Measurements from ENCODE around the gene TTLL5. TPM values are rescaled to one million over a fixed set of nuclear protein-coding genes. Genes with fewer than 3 reads are reported as not detected.
"Not testable (repeated sequence)": the region's sequence is repeated elsewhere in the genome, so short reads cannot be mapped to it uniquely, and the experiment has no call there.

Gene TTLL5
- total RNA-seq, 2 experiments from 2014 or later = 23.6 to 28.4 TPM

DNA sequence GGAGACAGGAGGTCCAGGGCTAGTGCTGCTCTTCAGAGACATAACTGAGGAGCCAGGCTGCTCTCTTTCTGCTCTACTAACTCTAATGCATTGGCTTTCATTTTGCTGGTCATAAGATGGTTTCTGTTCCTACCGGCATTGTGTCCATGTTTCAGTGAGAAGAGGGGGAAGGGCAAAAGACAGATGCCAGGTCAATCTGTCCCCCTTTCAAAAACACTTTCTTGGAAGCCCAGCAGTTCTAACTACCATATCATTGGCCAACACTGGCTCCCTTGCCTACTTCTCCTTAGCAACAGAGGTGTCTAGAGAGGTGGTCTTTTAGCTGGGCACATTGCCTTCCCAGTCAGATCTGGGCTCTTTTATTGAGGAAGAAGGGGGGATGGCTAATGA is 256.9 kb downstream of the TTLL5 start:
- CTCF ChIA-PET = interaction anchor here (1.3 to 1.6 kb wide), 2 partner anchors 9 to 11 kb away, joined by 4 to 9 read pairs; no protein-coding TSS in a partner anchor
- POLR2A ChIA-PET = no interaction called here
- Mint-ChIP-seq H3K27me3 (no peaks in the 10 kb centered on the region), H3K4me3 (no peak overlapping the region), H3K4me1 (ENCODE audit: low read depth) (no peaks in the 10 kb centered on the region), H3K36me3 (peaks cover 7% of the 10 kb centered on the region), H3K27ac (no peak overlapping the region), H3K9me3 (peaks cover 9% of the 10 kb centered on the region)
- DNase-seq = no peak
- intact Hi-C loops (cut with micrococcal nuclease) = no loop called here

DNA sequence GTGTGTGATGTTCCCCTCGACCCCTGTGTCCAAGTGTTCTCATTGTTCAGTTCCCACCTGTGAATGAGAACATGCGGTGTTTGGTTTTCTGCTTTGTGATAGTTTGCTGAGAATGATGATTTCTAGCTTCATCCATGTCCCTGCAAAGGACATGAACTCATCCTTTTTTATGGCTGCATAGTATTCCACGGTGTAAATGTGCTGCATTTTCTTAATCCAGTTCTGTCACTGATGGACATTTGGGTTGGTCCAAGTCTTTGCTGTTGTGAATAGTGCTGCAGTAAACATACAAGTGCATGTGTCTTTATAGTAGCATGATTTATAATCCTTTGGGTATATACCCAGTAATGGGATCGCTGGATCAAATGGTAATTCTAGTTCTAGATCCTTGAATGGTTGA is 259.4 kb downstream of the TTLL5 start:
- CTCF ChIA-PET; intact Hi-C loops (cut with micrococcal nuclease); H3K27me3 Mint-ChIP-seq; H3K4me3 Mint-ChIP-seq; H3K4me1 Mint-ChIP-seq (ENCODE audit: low read depth); H3K9me3 Mint-ChIP-seq; DNase-seq; POLR2A ChIA-PET; H3K27ac Mint-ChIP-seq; H3K36me3 Mint-ChIP-seq: not testable (repeated sequence)

DNA sequence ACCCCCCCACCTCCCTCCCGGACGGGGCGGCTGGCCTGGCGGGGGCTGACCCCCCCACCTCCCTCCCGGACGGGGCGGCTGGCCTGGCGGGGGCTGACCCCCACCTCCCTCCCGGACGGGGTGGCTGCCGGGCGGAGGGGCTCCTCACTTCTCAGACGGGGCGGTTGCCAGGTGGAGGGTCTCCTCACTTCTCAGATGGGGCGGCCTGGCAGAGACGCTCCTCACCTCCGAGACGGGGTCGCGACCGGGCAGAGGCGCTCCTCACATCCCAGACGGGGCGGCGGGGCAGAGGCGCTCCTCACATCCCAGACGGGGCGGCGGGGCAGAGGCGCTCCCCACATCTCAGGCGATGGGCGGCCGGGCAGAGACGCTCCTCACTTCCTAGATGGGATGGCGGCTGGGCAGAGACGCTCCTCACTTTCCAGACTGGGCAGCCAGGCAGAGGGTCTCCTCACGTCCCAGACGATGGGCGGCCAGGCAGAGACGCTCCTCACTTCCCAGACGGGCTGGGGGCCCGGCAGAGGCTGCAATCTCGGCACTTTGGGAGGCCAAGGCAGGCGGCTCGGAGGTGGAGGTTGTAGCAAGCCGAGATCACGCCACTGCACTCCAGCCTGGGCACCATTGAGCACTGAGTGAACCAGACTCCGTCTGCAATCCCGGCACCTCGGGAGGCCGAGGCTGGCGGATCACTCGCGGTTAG is 264.2 kb downstream of the TTLL5 start:
- H3K27ac Mint-ChIP-seq; POLR2A ChIA-PET; DNase-seq; H3K4me3 Mint-ChIP-seq; H3K9me3 Mint-ChIP-seq; H3K4me1 Mint-ChIP-seq (ENCODE audit: low read depth); H3K36me3 Mint-ChIP-seq; H3K27me3 Mint-ChIP-seq; CTCF ChIA-PET; intact Hi-C loops (cut with micrococcal nuclease): not testable (repeated sequence)

DNA sequence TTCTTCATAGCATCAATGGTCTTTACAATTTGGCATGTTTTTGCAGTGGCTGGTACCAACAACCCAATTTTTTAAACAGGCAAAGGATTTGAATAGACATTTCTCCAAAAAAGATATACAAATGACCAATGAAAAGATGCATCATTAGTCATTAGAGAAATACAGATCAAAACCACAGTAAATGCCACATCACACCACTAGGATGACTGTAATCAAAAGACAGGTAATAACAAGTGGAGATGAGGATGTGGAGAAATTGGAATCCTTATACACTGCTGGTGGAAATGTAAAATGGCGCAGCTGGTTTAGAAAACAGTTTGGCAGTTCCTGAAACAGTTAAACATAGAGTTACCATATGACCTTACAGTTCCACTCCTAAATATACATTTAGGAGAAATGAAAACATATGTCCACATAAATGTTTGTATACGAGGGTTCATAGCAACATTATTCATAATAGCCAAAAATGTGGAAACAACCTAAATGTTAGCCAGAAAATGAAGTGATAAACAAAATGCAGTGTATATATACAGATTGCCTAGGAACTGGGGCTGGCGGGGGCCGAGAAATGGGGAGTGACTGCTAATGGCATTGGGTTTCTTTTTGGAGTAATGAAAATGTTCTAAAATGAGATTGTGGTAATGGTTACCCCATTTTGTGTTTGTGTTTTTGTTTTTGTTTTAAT is 265.5 kb downstream of the TTLL5 start:
- Mint-ChIP-seq H3K27ac (no peak overlapping the region), H3K4me3 (no peak overlapping the region), H3K27me3 (no peaks in the 10 kb centered on the region), H3K9me3 (no peaks in the 10 kb centered on the region), H3K36me3 (no peaks in the 10 kb centered on the region), H3K4me1 (ENCODE audit: low read depth) (no peaks in the 10 kb centered on the region)
- no peak for DNase-seq
- ChIA-PET POLR2A (no interaction called here), CTCF (no interaction called here)
- intact Hi-C loops (cut with micrococcal nuclease) = no loop called here

DNA sequence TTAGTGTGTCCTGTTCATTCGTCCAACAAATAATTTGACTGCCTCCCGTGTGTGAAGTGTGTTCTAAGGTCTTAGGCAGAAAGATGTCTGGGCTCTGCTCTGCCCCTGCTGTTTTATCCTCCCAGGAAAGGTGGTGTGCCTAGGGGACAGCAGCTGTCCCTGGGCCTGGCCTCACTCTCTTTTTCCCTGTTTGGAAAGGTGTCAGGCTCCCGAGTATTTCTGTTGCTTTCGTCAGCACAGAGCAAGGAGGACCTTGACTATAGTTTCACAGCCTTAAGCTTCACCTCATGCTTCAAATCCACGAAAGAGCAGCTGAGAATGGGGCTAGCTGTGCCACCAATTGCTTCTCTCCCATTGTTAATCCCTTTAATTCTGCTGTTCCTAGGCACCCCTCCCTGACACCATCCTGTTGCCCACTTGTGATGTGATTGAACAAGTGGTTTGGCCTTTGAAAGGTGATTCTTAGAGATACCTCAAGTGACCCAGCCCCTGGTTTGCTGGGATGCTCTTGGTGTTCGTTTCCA is 266.6 kb downstream of the TTLL5 start:
- intact Hi-C loops (cut with micrococcal nuclease) = no loop called here
- DNase-seq = no peak
- ChIA-PET CTCF (interaction anchor here (1.9 kb wide), 1 partner anchor 21 kb away, joined by 7 read pairs; no protein-coding TSS in a partner anchor), POLR2A (interaction anchor here (0.8 kb wide), 1 partner anchor 11 kb away, joined by 3 read pairs; no protein-coding TSS in a partner anchor)
- H3K4me1 Mint-ChIP-seq (ENCODE audit: low read depth) = no peaks in the 10 kb centered on the region
- no peaks in the 10 kb centered on the region for H3K27me3 Mint-ChIP-seq
- no peak overlapping the region for H3K27ac Mint-ChIP-seq
- no peaks in the 10 kb centered on the region for H3K36me3 Mint-ChIP-seq
- H3K4me3 Mint-ChIP-seq = no peak overlapping the region
- no peaks in the 10 kb centered on the region for H3K9me3 Mint-ChIP-seq

DNA sequence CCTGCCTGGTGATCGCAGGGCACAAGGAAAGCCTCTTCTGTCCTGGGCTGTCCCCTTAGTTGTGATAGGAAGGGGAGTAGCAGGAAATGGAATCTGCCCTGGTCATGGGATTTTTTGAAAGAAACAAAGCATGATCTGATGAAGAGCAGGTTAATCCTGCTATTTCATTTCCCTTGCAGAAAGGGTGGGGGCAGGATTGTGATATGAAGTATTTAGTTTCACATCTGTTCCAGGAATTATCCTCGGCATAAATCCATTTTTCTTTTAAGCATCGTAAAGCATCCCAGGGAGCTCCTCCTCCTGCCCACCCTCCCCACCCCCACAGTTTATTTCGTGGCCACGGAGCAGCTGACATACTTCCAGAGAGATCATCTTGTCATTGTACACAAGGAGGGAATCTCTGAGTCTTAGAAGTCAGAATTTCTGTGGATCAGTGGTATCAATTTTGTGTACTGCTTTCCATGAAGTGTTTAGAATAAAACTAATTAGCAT is 267.7 kb downstream of the TTLL5 start:
- no peak overlapping the region for H3K4me3 Mint-ChIP-seq
- intact Hi-C loops (cut with micrococcal nuclease) = no loop called here
- ChIA-PET CTCF (interaction anchor here (0.6 to 1.9 kb wide), 2 partner anchors 22 to 210 kb away, joined by 3 to 7 read pairs; no protein-coding TSS in a partner anchor), POLR2A (interaction anchor here (0.6 to 0.8 kb wide), 2 partner anchors 10 to 786 kb away, joined by 3 to 4 read pairs; no protein-coding TSS in a partner anchor)
- H3K27me3 Mint-ChIP-seq = no peaks in the 10 kb centered on the region
- H3K4me1 Mint-ChIP-seq (ENCODE audit: low read depth) = no peaks in the 10 kb centered on the region
- no peaks in the 10 kb centered on the region for H3K36me3 Mint-ChIP-seq
- no peaks in the 10 kb centered on the region for H3K9me3 Mint-ChIP-seq
- no peak for DNase-seq
- no peak overlapping the region for H3K27ac Mint-ChIP-seq

DNA sequence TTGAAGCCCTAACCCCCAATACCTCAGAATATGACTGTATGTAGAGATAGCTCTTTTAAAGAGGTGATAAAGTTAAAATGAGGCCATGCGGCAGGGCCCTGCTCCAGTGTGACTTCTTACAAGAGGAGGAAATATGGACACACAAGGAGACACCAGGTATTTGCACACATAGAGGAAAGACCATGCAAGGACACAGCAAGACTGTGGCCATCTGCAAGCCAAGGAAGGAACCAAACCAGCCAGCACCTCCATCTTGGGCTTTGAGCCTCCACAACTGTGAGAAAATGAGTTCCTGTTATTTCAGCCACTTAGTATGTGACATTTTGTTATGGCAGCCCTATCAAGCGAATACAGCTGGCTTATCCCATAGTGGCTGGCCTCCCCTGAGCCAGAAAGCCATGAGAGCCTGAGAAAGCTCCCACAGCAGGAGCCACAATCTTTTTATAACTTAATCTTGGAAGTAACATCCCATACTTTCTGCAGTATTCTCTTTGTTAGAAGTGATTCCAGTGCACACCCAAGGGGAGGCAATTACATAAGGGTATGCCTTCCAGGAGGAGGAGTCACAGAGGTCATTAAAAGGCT is 272.8 kb downstream of the TTLL5 start:
- H3K9me3 Mint-ChIP-seq = no peaks in the 10 kb centered on the region
- H3K4me3 Mint-ChIP-seq = no peak overlapping the region
- ChIA-PET CTCF (no interaction called here), POLR2A (no interaction called here)
- no peak overlapping the region for H3K27ac Mint-ChIP-seq
- no peaks in the 10 kb centered on the region for H3K4me1 Mint-ChIP-seq (ENCODE audit: low read depth)
- no peaks in the 10 kb centered on the region for H3K27me3 Mint-ChIP-seq
- intact Hi-C loops (cut with micrococcal nuclease) = no loop called here
- H3K36me3 Mint-ChIP-seq = no peaks in the 10 kb centered on the region
- no peak for DNase-seq

DNA sequence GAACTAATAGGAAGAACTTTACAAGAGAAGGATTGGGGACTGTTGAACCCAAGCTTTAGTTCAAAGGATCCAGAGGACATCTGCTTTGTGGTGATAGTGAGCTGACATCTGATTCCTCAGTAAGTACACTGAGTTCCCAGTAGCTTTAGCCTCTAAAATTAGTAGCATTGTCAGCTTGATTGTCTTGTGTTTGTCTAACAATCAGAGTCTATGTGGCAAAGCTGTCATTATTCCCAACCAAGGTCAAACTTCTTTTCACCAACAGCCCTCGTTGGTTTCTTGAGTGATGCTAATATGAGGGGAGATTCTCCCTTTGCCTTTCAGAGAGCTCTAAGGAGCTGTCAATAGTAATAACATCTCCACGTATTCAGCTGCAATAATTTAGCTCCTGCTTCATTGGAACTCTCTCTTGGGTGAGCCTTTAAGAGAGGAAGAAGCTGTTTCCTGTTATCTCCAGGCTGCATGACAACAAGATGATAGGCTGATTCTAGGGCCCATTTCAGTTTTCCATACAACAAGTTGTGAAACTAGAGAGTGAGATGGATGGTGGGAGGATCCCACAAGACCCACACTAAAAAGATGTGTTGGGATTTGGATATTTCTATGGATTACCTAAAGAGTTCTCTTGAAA is 274.1 kb downstream of the TTLL5 start:
- Mint-ChIP-seq H3K9me3 (no peaks in the 10 kb centered on the region), H3K4me1 (ENCODE audit: low read depth) (no peaks in the 10 kb centered on the region), H3K36me3 (no peaks in the 10 kb centered on the region), H3K4me3 (no peak overlapping the region), H3K27me3 (no peaks in the 10 kb centered on the region), H3K27ac (no peak overlapping the region)
- POLR2A ChIA-PET = no interaction called here
- CTCF ChIA-PET = interaction anchor here (1.0 to 1.2 kb wide), 3 partner anchors 29 to 226 kb away, joined by 3 to 5 read pairs (median 5); no protein-coding TSS in a partner anchor
- intact Hi-C loops (cut with micrococcal nuclease) = no loop called here
- DNase-seq = no peak

DNA sequence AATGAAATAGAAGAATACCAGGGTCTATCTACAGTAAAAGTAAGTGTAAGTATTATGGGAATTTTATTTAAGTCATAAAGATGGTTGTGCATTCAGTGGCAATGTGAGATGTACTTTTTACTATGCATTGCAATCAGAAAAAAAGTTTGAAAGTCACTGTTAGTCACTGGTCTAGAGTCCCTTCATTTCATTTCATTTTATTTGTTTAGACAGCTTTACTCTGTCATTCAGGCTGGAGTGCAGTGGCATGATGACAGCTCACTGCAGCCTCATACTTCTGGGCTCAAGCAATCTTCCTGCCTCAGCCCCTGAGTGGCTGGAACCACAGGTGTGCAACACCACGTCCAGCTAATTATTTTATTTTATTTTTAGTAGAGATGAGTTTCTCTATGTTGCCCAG is 278.2 kb downstream of the TTLL5 start:
- no peaks in the 10 kb centered on the region for H3K36me3 Mint-ChIP-seq
- H3K27ac Mint-ChIP-seq = no peak overlapping the region
- no peak overlapping the region for H3K4me3 Mint-ChIP-seq
- no peaks in the 10 kb centered on the region for H3K9me3 Mint-ChIP-seq
- ChIA-PET CTCF (interaction anchor here (1.0 to 1.6 kb wide), 2 partner anchors 32 to 43 kb away, joined by 4 to 6 read pairs; no protein-coding TSS in a partner anchor), POLR2A (interaction anchor here (0.8 kb wide), 1 partner anchor 11 kb away, joined by 3 read pairs; no protein-coding TSS in a partner anchor)
- intact Hi-C loops (cut with micrococcal nuclease) = no loop called here
- no peaks in the 10 kb centered on the region for H3K4me1 Mint-ChIP-seq (ENCODE audit: low read depth)
- no peaks in the 10 kb centered on the region for H3K27me3 Mint-ChIP-seq
- no peak for DNase-seq

DNA sequence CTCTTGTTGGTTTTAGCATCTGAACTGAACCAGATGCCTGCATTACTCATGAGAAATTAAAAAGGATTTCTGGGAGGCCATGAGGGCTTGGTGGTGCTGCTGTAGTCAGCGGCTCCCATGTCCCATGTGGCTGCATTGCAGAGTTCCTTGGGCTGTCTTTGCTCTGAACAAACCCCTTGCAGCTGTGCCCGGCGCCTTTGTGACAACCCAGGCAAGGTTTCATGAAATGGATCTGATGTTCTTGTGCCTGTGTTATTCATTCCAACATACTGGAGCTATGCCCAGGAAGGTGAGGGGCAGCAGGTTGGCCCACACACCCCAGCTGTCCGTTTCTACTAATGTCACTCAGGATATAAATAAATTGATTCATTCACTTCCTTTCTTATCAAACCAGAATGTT is 280.0 kb downstream of the TTLL5 start:
- CTCF ChIA-PET = no interaction called here
- H3K4me3 Mint-ChIP-seq = no peak overlapping the region
- no peaks in the 10 kb centered on the region for H3K9me3 Mint-ChIP-seq
- no peak overlapping the region for H3K27ac Mint-ChIP-seq
- no peaks in the 10 kb centered on the region for H3K4me1 Mint-ChIP-seq (ENCODE audit: low read depth)
- no peaks in the 10 kb centered on the region for H3K36me3 Mint-ChIP-seq
- POLR2A ChIA-PET = no interaction called here
- no peak for DNase-seq
- no peaks in the 10 kb centered on the region for H3K27me3 Mint-ChIP-seq
- intact Hi-C loops (cut with micrococcal nuclease) = no loop called here

DNA sequence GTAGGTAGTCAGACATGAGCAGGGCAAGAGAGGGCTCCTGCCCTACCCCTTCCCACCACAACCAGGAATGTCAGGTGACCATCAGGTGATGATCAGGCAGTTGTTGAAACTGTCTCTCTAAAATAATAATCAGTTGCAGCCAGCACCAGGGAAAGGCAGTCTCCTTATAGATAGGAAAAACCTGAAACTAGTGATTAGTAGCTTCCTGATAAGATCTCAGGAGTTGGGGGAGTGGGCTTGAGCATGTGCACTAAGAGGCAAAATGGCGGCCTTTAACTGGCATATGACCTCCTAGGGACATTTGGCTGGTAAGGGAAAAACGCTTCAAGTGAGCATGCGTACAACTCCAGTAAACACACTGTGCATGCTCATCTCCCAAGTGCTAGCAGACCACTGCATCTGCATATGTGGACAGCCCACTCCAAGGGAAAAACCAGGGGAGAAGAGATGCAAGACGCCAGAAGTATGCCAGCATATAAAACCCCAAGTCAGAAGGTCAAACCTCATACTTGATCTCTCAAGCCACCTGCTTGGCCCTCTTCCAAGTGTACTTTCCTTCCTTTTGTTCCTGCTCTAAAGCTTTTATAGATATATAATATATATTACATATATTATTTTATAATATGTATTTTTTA is 283.7 kb downstream of the TTLL5 start:
- Mint-ChIP-seq H3K27ac (no peak overlapping the region), H3K9me3 (no peaks in the 10 kb centered on the region), H3K4me3 (no peak overlapping the region), H3K27me3 (no peaks in the 10 kb centered on the region), H3K4me1 (ENCODE audit: low read depth) (no peaks in the 10 kb centered on the region), H3K36me3 (no peaks in the 10 kb centered on the region)
- ChIA-PET CTCF (no interaction called here), POLR2A (no interaction called here)
- intact Hi-C loops (cut with micrococcal nuclease) = no loop called here
- no peak for DNase-seq

DNA sequence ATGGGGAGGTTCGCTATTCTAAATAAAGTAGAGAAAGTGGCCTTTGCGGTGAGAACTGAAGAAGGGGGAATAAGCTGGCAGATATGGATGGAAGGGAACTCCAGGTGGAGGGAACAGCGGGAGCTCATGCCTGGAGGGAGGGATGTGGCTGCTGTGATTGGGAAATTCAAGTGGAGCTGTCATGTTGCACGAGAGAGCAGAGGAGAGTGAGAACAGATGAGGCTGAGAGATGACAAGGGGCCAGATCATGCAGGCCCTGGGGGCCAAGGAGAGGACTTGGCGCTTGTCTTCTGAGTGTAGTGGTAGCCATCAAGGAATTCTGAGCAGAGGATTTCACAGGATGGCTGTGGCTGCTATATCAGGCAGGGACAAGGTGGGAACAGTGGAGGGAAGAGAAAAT is 285.7 kb downstream of the TTLL5 start:
- ChIA-PET CTCF (no interaction called here), POLR2A (no interaction called here)
- H3K27me3 Mint-ChIP-seq = no peaks in the 10 kb centered on the region
- intact Hi-C loops (cut with micrococcal nuclease) = no loop called here
- H3K4me1 Mint-ChIP-seq (ENCODE audit: low read depth) = no peaks in the 10 kb centered on the region
- no peak overlapping the region for H3K27ac Mint-ChIP-seq
- DNase-seq = no peak
- H3K36me3 Mint-ChIP-seq = peaks cover 3% of the 10 kb centered on the region
- no peak overlapping the region for H3K4me3 Mint-ChIP-seq
- H3K9me3 Mint-ChIP-seq = peaks cover 1% of the 10 kb centered on the region

Data from activated CD4-positive, alpha-beta memory T cell treated with anti-CD3 and anti-CD28 coated beads for 36 hours (primary cell).